Upper lobe of left lung (tissue), 4 donors: ENCODE measurements around the gene OBSCN.

Experiments used
- EP300 ChIP-seq, 4 donors: sonication (generic); formaldehyde crosslinking; IDR thresholded peaks; one replicate each; pipeline ENCODE4 v1.5.1; 2017; ENCODE audit warnings: antibody characterized with exemption in 4 of 4, control low read depth in 2 of 4
- POLR2AphosphoS5 ChIP-seq, 2 donors: sonication (generic); formaldehyde crosslinking; IDR thresholded peaks; one replicate each; pipeline ENCODE4 v1.5.1; 2017; ENCODE audit warnings: antibody characterized with exemption in 2 of 2
- TF ChIP-seq, protein P1 (sequence below), 6 experiments: fragments of 450-650 bp in 4 of 6; fragments of 200-600 bp in 2 of 6; sonication (generic) in 2 of 6; IDR thresholded peaks; one replicate each; pipeline ENCODE4 v1.5.1; 2016 to 2019; ENCODE audit warnings: antibody characterized with exemption in 6 of 6

DNA sequence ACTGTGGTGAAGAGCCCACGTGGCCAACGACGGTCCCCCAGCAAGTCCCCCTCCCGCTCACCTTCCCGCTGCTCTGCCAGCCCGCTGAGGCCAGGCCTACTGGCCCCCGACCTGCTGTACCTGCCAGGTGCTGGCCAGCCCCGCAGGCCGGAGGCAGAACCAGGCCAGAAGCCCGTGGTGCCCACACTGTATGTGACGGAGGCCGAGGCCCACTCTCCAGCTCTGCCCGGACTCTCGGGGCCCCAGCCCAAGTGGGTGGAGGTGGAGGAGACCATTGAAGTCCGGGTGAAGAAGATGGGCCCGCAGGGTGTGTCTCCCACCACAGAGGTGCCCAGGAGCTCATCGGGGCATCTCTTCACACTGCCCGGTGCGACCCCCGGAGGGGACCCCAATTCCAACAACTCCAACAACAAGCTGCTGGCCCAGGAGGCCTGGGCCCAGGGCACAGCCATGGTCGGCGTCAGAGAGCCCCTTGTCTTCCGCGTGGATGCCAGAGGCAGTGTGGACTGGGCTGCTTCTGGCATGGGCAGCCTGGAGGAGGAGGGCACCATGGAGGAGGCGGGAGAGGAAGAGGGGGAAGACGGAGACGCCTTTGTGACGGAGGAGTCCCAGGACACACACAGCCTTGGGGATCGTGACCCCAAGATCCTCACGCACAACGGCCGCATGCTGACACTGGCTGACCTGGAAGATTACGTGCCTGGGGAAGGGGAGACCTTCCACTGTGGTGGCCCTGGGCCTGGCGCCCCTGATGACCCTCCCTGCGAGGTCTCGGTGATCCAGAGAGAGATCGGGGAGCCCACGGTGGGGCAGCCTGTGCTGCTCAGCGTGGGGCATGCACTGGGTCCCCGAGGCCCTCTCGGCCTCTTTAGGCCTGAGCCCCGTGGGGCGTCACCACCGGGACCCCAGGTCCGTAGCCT, 152.0 kb downstream of the OBSCN start:
- TF ChIP-seq, protein P1, sequence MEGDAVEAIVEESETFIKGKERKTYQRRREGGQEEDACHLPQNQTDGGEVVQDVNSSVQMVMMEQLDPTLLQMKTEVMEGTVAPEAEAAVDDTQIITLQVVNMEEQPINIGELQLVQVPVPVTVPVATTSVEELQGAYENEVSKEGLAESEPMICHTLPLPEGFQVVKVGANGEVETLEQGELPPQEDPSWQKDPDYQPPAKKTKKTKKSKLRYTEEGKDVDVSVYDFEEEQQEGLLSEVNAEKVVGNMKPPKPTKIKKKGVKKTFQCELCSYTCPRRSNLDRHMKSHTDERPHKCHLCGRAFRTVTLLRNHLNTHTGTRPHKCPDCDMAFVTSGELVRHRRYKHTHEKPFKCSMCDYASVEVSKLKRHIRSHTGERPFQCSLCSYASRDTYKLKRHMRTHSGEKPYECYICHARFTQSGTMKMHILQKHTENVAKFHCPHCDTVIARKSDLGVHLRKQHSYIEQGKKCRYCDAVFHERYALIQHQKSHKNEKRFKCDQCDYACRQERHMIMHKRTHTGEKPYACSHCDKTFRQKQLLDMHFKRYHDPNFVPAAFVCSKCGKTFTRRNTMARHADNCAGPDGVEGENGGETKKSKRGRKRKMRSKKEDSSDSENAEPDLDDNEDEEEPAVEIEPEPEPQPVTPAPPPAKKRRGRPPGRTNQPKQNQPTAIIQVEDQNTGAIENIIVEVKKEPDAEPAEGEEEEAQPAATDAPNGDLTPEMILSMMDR (IDR thresholded peaks at IDR 0.05): no peak
- no peak for TF ChIP-seq EP300 (IDR thresholded peaks at IDR 0.05)
- no peak for TF ChIP-seq POLR2AphosphoS5 (IDR thresholded peaks at IDR 0.05)
